GM21526 (cell line): ENCODE results near the gene ACTL7A.

Experiments used
- ATAC-seq: cut with Tn5 transposase; IDR thresholded peaks from one replicate; pipeline ENCODE4 v1.9.1; 2021; ENCODE audit warnings: moderate library complexity; ENCODE audit not compliant: unreplicated experiment, low FRiP score

The ACTL7A gene

DNA sequence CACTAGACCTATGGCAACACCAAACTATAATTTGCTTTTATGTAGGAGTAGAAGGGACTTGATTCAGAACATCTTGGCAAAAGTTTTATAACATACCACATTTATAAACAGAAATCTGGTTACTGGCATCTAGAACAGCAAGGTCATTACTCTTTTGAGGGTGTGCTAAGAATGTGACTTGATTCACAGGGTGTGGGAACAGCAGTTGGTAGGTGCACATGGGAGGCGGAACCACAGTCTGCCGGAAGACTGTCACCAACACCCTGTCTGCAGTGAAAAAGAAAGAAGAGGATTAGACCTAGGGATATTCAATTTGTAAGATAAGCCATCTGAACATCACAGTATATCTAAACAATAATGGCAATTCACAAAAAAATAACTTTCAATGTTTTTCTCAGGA, 48.8 kb downstream of the ACTL7A start:
- ATAC-seq, result no peak

- ATAC-seq, result no peak
Measured at GRCh38 chr9:108911820-108912219, 49.8 kb downstream of the ACTL7A start.
